ENCODE results near the gene SPG11. TPM values are rescaled to one million over a fixed set of nuclear protein-coding genes. Genes with fewer than 3 reads are reported as not detected.

Gene SPG11
- total and polyA plus RNA-seq, 2 of the 13 experiments (the other 11 are each of a cell fraction or from before 2014, with no cell fraction given), result 31.5 to 40.7 TPM

- peak; percentile 59; the same call in 1 of the 2 replicates for TF ChIP-seq ZNF292 (CRISPR knock-in tag; IDR thresholded peaks at IDR 0.05; ENCODE audit: borderline replicate concordance, low read depth)
- peak; percentile 70 for TF ChIP-seq ZNF142 (CRISPR knock-in tag; IDR thresholded peaks at IDR 0.05)
- TF ChIP-seq NCOR1 (IDR thresholded peaks at IDR 0.05; ENCODE audit: borderline replicate concordance, low read length), result no peak
- peak; percentile 70 for TF ChIP-seq TFE3 (CRISPR knock-in tag; IDR thresholded peaks at IDR 0.05)
- TF ChIP-seq, protein P1, sequence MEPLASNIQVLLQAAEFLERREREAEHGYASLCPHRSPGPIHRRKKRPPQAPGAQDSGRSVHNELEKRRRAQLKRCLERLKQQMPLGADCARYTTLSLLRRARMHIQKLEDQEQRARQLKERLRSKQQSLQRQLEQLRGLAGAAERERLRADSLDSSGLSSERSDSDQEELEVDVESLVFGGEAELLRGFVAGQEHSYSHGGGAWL (CRISPR knock-in tag; IDR thresholded peaks at IDR 0.05), result peak; percentile 31; the same call in 1 of the 2 replicates
- TF ChIP-seq CBFB (CRISPR knock-in tag; IDR thresholded peaks at IDR 0.05), result peak; percentile 71
- TF ChIP-seq ZGPAT (CRISPR knock-in tag; IDR thresholded peaks at IDR 0.05), result peak; percentile 75; the same call in 1 of the 2 replicates
- TF ChIP-seq RFX1 (IDR thresholded peaks at IDR 0.05), result no peak
- TF ChIP-seq ZNF629 (CRISPR knock-in tag; conservative IDR thresholded peaks at IDR 0.05), result no peak
- TF ChIP-seq, protein P2, sequence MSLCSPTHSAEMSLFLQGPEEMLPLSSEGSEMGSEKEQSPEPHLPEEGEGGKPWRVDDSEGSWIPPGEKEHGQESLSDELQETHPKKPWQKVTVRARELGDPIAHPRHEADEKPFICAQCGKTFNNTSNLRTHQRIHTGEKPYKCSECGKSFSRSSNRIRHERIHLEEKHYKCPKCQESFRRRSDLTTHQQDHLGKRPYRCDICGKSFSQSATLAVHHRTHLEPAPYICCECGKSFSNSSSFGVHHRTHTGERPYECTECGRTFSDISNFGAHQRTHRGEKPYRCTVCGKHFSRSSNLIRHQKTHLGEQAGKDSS (CRISPR knock-in tag; IDR thresholded peaks at IDR 0.05; ENCODE audit: borderline replicate concordance, low read depth), result peak; percentile 54; the same call in 1 of the 2 replicates
- peak; percentile 89 for TF ChIP-seq RBM39 (IDR thresholded peaks at IDR 0.05; ENCODE audit: low read depth, low read length, poor library complexity, severe bottlenecking)
- peak; percentile 82 for TF ChIP-seq ARID4A (CRISPR knock-in tag; IDR thresholded peaks at IDR 0.05; ENCODE audit: borderline replicate concordance)
- peak; percentile 49 for TF ChIP-seq ZNF883 (CRISPR knock-in tag; IDR thresholded peaks at IDR 0.05; ENCODE audit: not compliant biosample characterization)
Observed at GRCh38 chr15:44711096-44711742, 47.8 kb upstream of the SPG11 start, which contains the start of the genes B2M and PATL2 (continued).
